Measurements from ENCODE around the gene DMKN.

DMKN gene

DNA sequence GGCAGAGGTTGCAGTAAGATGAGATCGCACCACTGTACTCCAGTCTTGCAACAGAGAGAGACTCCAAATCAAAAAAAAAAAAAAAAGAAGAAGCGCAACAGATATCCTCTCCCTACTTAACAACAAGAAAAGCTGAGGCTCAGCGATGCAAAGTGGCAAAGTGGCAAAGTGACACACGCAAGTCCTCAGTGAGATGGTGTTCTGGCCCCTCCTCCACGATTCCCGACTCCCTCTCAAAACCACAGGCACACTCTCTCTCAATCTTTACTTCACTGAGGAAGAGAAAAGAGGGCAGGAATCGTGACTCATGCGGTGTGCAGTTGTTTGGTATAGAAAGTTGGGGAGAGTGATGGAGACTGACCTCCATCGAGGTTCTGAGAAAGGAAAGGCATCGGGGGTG lies 52.8 kb downstream of the DMKN start:
- no peak for DNase-seq

GRCh38 chr19:35459414-35460082 lies 53.9 kb downstream of the DMKN start:
- no peak for DNase-seq

DNA sequence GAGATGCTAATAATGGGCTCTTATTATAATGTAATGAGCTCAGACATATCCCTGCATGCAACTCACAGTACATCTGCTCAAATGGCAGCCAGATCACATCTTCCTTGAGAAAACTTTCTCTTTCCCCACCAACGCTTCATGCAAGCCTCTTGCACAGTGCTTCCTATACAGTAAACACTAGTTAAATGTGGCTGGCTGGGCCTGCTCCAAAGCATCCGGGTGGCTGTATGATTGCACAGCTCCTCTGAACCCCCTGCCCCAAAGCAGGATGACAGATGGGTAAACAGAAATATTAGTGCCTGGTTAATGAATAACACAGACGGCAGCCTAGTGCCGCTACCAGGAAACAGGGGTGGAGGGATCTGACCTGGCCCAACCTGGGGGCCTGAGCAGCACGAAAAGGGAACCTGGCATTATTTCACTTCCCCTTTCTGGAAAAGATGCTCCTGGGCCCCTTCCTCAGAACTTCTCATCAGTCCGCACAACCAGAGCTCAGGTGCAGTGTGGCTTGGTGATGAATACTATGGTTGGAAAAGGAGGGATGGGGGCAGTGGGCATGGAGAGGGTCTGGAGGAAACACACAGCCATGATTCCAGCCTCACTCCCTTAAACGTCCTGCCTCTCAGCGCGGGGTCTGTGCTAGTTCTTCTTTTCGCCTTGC lies 54.6 kb downstream of the DMKN start:
- peak; percentile 91 for DNase-seq

GRCh38 chr19:35458192-35458591 lies 55.3 kb downstream of the DMKN start:
- DNase-seq, result no peak

DNA sequence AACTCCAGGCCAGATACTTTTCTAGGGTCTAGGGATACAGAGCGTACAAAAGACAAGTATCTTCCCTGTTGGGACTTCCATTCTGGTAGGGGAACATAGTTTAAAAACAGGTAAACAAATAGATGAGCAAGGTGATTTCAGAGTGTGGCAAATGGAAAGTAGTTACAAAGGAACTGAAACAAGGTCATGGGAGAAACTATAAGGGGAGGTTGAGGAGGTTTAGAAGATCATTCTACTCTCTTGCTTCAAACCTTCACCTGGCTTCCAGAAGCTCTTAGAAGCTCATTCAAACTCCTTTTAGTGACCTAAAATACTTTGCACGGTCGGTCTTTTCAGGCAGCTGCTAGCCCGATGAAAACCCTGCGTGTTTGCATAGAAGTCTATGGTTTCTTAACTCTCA lies 56.3 kb downstream of the DMKN start:
- DNase-seq, result no peak

GRCh38 chr19:35455616-35456201 lies 57.7 kb downstream of the DMKN start:
- no peak for DNase-seq

- no peak for DNase-seq
Measured at GRCh38 chr19:35454663-35455062, 58.8 kb downstream of the DMKN start.

DNA sequence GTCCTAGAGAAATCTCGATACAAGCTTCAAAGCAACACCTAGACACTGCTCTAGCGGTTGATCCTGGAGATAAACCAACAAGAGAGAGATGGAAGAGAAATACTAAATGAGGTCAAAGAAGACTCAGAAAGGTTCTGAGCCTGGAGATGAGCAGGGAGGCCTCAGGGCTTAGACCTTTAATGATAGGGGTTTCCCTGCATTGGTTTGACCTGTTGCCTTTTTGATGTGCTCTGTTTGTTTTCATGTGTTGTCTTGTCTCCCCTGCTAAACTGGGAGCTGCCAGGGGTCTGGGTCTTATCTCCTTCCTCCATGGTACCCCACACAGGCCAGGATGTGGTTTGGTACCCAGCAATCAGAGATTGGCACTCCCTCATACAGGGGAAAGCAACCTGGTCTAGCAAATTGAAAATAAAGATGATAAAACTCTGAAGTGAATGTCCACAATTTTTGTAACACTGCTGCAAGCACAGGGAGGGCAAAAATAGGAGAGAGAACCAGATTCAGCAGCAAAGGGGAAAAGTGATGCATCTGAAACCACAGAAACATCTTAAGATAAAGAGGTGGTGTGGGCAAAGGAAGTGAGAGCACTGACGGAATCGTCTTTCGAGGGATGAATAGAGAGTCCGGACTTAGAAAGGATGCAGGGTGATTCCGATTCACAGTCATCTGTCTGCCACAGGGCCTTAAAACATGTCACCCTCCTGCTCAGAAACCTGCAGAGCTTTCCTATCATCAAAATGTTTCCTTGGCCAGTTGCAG lies 61.9 kb downstream of the DMKN start:
- DNase-seq, result no peak

GRCh38 chr19:35449359-35450043 lies 63.9 kb downstream of the DMKN start:
- no peak for DNase-seq

- DNase-seq, result no peak
Measured at GRCh38 chr19:35447606-35448469, 65.6 kb downstream of the DMKN start, which contains the start of gene FFAR2. TSS of gene FFAR2 (plus strand) at chr19:35448257. CDS start at chr19:35449715, 1,458 bp downstream.
